ENCODE results near the gene TRIM5.

DNA sequence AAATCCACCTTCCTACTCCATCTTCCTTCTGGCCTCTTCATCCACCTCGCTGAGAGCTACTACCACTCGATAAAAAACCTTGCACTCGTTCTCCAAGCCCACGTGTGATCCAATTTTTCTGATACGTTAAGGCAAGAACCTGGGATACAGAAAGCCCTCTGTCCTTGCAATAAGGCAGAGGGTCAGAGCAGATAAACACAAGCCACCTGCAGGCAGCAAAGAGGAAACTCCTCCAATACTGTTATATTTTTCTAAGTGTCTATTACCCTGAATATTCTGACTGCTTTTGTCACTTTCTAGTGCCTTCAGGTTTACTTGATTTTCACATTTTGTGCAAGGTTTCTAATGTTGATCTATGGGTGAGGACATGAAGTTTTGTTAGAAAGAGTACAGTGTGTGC, 26.6 kb downstream of the TRIM5 start:
- no peak for TF ChIP-seq CTCF (IDR thresholded peaks at IDR 0.05)
- no peak for TF ChIP-seq ZFX (IDR thresholded peaks at IDR 0.05; ENCODE audit: borderline replicate concordance)

Measured in 22Rv1 (cell line).